GM19328 (cell line): ENCODE results near the gene RTKN2.
"Not testable (repeated sequence)": the region's sequence is repeated elsewhere in the genome, so short reads cannot be mapped to it uniquely, and the experiment has no call there.

ENCODE experiments used
- ATAC-seq: cut with Tn5 transposase; IDR thresholded peaks from one replicate; pipeline ENCODE4 v1.9.1; 2021; ENCODE audit warnings: mild to moderate bottlenecking, moderate library complexity; ENCODE audit not compliant: unreplicated experiment

RTKN2 gene

GRCh38 chr10:62268399-62269114 is at the start of gene RTKN2:
Gene RTKN2, minus strand, starts transcription at chr10:62268844. Its CDS starts 234 bp downstream, at chr10:62268610.
- ATAC-seq = peak; percentile 59

GRCh38 chr10:62317257-62317656 is 48.6 kb upstream of the RTKN2 start:
- ATAC-seq = no peak

- ATAC-seq = no peak
These were observed 40.6 kb upstream of the RTKN2 start for GRCh38 chr10:62309254-62309653.

GRCh38 chr10:62308101-62308500 is 39.5 kb upstream of the RTKN2 start:
- no peak for ATAC-seq

- no peak for ATAC-seq
These were observed 39.0 kb upstream of the RTKN2 start for GRCh38 chr10:62307635-62308034.

GRCh38 chr10:62306663-62307062 is 38.0 kb upstream of the RTKN2 start:
- ATAC-seq = no peak

GRCh38 chr10:62305813-62306212 is 37.2 kb upstream of the RTKN2 start:
- no peak for ATAC-seq

GRCh38 chr10:62303922-62304321 is 35.3 kb upstream of the RTKN2 start:
- no peak for ATAC-seq

- ATAC-seq = no peak
These were observed 34.1 kb upstream of the RTKN2 start for GRCh38 chr10:62302760-62303159.

- no peak for ATAC-seq
These were observed 29.2 kb upstream of the RTKN2 start for GRCh38 chr10:62297857-62298256.

- ATAC-seq = no peak
These were observed 15.6 kb upstream of the RTKN2 start for GRCh38 chr10:62284221-62284620.

GRCh38 chr10:62281348-62281747 is 12.7 kb upstream of the RTKN2 start:
- ATAC-seq = not testable (repeated sequence)

- not testable (repeated sequence) for ATAC-seq
These were observed 11.7 kb upstream of the RTKN2 start for GRCh38 chr10:62280392-62280791.

GRCh38 chr10:62278441-62278910 is 9.8 kb upstream of the RTKN2 start:
- ATAC-seq = no peak

- ATAC-seq = no peak
These were observed 9.3 kb upstream of the RTKN2 start for GRCh38 chr10:62277971-62278370.

- no peak for ATAC-seq
These were observed 1.4 kb upstream of the RTKN2 start for GRCh38 chr10:62270020-62270419.

GRCh38 chr10:62268027-62268398 is 631 bp downstream of the RTKN2 start:
- no peak for ATAC-seq

- no peak for ATAC-seq
These were observed 2.0 kb downstream of the RTKN2 start for GRCh38 chr10:62266611-62267010.

GRCh38 chr10:62266147-62266546 is 2.5 kb downstream of the RTKN2 start:
- ATAC-seq = no peak

GRCh38 chr10:62264702-62265436 is 3.8 kb downstream of the RTKN2 start:
- no peak for ATAC-seq

GRCh38 chr10:62264126-62264525 is 4.5 kb downstream of the RTKN2 start:
- ATAC-seq = no peak

- no peak for ATAC-seq
These were observed 7.0 kb downstream of the RTKN2 start for GRCh38 chr10:62261666-62262065.
